AG10803 (cell line): ENCODE data around the gene EEF1B2.
"Not testable (repeated sequence)": the region's sequence is repeated elsewhere in the genome, so short reads cannot be mapped to it uniquely, and the experiment has no call there.

ENCODE experiments used
- DNase-seq: peaks from one replicate; pipeline ENCODE4 v3.0.0; 2010; ENCODE audit warnings: low read depth
- H3K4me3 ChIP-seq: 2 replicates; pipeline ENCODE4 v1.5.1; 2011; ENCODE audit warnings: mild to moderate bottlenecking, low read length, control low read depth
- CTCF ChIP-seq: conservative IDR thresholded peaks from 2 replicates; pipeline ENCODE4 v1.5.1; 2011; ENCODE audit warnings: mild to moderate bottlenecking, low read length, control low read depth, inconsistent platforms

The EEF1B2 gene

GRCh38 chr2:206159346-206160124 lies at the start of gene EEF1B2, which contains the start of gene NDUFS1:
EEF1B2 (plus strand) TSS chr2:206159895; CDS start chr2:206159980, 85 bp downstream.
NDUFS1 (minus strand) TSS chr2:206159444; CDS start chr2:206153678, 5,766 bp downstream.
- H3K4me3 ChIP-seq = peak within 1 kb of the TSS; percentile 96
- peak; percentile 97 for DNase-seq
- TF ChIP-seq CTCF = no peak

- no peak for TF ChIP-seq CTCF
- peak; percentile 5 for DNase-seq
- no peak overlapping the region for H3K4me3 ChIP-seq
These were observed 47.6 kb upstream of the EEF1B2 start for GRCh38 chr2:206112108-206112507.

- H3K4me3 ChIP-seq = no peak overlapping the region
- no peak for TF ChIP-seq CTCF
- peak; percentile 18 for DNase-seq
These were observed 46.7 kb upstream of the EEF1B2 start for GRCh38 chr2:206112846-206113547.

GRCh38 chr2:206115026-206115578 lies 44.6 kb upstream of the EEF1B2 start:
- TF ChIP-seq CTCF = no peak
- DNase-seq = no peak
- no peak overlapping the region for H3K4me3 ChIP-seq

- TF ChIP-seq CTCF = no peak
- H3K4me3 ChIP-seq = no peak overlapping the region
- DNase-seq = no peak
These were observed 43.4 kb upstream of the EEF1B2 start for GRCh38 chr2:206116278-206116677.

- H3K4me3 ChIP-seq, DNase-seq: not testable (repeated sequence)
These were observed 37.1 kb upstream of the EEF1B2 start for GRCh38 chr2:206122569-206122968.

- DNase-seq = peak; percentile 8
- H3K4me3 ChIP-seq = no peak overlapping the region
- TF ChIP-seq CTCF = no peak
These were observed 33.8 kb upstream of the EEF1B2 start for GRCh38 chr2:206125901-206126300.
